Endodermal cell (in vitro differentiated cells): ENCODE measurements around the gene IRX2. TPM values are rescaled to one million over a fixed set of nuclear protein-coding genes. Genes with fewer than 3 reads are reported as not detected.
A peak's percentile ranks its signal among the peaks of the same experiment; 100 is the strongest.

Experiments used
- DNase-seq: peaks from one replicate; pipeline ENCODE4 v3.0.0-alpha.2; 2017
- H3K27ac ChIP-seq: 2 replicates; pipeline ENCODE4 v1.5.1; 2013; ENCODE audit warnings: mild to moderate bottlenecking, low read depth, low read length, moderate library complexity
- H3K27me3 ChIP-seq: 2 replicates; pipeline ENCODE4 v1.6.1; 2013; ENCODE audit warnings: mild to moderate bottlenecking, low read length, moderate library complexity; ENCODE audit not compliant: insufficient read depth, control insufficient read depth, poor library complexity, severe bottlenecking
- H3K36me3 ChIP-seq: 2 replicates; pipeline ENCODE4 v1.7.0; 2013; ENCODE audit warnings: mild to moderate bottlenecking, low read length, moderate library complexity; ENCODE audit not compliant: control insufficient read depth, insufficient read depth
- H3K4me1 ChIP-seq: one replicate; pipeline ENCODE4 v1.7.0; 2013; ENCODE audit warnings: low read length; ENCODE audit not compliant: control insufficient read depth, insufficient read depth
- H3K4me3 ChIP-seq: 2 replicates; pipeline ENCODE4 v1.5.1; 2013; ENCODE audit warnings: mild to moderate bottlenecking, low read length, moderate library complexity
- H3K9ac ChIP-seq: 2 replicates; pipeline ENCODE4 v1.6.1; 2013; ENCODE audit warnings: mild to moderate bottlenecking, low read length, moderate library complexity; ENCODE audit not compliant: poor library complexity, severe bottlenecking; ENCODE audit errors: extremely low read depth
- H3K9me3 ChIP-seq: 2 replicates; pipeline ENCODE4 v1.6.1; 2013; ENCODE audit warnings: mild to moderate bottlenecking, low read length, moderate library complexity; ENCODE audit not compliant: control insufficient read depth
- H3K27ac Mint-ChIP-seq: 2 replicates; pipeline ENCODE4 v1.8.0; 2020; ENCODE audit warnings: mixed read lengths
- H3K27me3 Mint-ChIP-seq: 2 replicates; pipeline ENCODE4 v1.8.0; 2021; ENCODE audit warnings: mild to moderate bottlenecking, mixed read lengths; ENCODE audit not compliant: insufficient read depth
- H3K36me3 Mint-ChIP-seq: 2 replicates; pipeline ENCODE4 v1.8.0; 2020; ENCODE audit warnings: low read depth, mixed read lengths
- H3K4me1 Mint-ChIP-seq: 2 replicates; pipeline ENCODE4 v1.8.0; 2020; ENCODE audit warnings: mixed read lengths
- H3K4me3 Mint-ChIP-seq: 2 replicates; pipeline ENCODE4 v1.8.0; 2020; ENCODE audit warnings: mild to moderate bottlenecking, moderate library complexity, mixed read lengths
- H3K9me3 Mint-ChIP-seq: 2 replicates; pipeline ENCODE4 v1.8.0; 2020; ENCODE audit warnings: mild to moderate bottlenecking, mixed read lengths
- CTCF ChIP-seq: fragments of 200-600 bp; sonication (generic); conservative IDR thresholded peaks from 2 replicates; pipeline ENCODE4 v1.5.0; 2021; ENCODE audit warnings: antibody characterized with exemption, mild to moderate bottlenecking
- WGBS, 2 experiments: methylation state at CpG; one replicate each; pipeline versions ENCODE4 v1.1.5 to v1.1.7; 2013; ENCODE audit warnings: missing lambda C conversion rate in 2 of 2, mixed read lengths in 1 of 2; ENCODE audit not compliant: insufficient coverage in 1 of 2, insufficient read length in 1 of 2; 5-methylcytosine and 5-hydroxymethylcytosine counted together
- total RNA-seq, 2 donors: library from RNA; stranded (reverse); fragmentation: NEBNext Ultra II Directional in 1 of 2; extraction: Animal tissue kit (Norgen Biotek cat#: 25700) in 1 of 2; gene quantifications; 2 replicates in 1 of 2; 3 replicates in 1 of 2; pipeline ENCODE4 v1.2.1, GENCODE V29; 2021

Gene IRX2
- total RNA-seq, 2 donors from 2014 or later, result 4.2 to 6.9 TPM

- Mint-ChIP-seq H3K4me3 (no peak overlapping the region), H3K9me3 (peaks cover 6% of the 10 kb centered on the region), H3K4me1 (no peaks in the 10 kb centered on the region), H3K36me3 (no peaks in the 10 kb centered on the region), H3K27ac (no peak overlapping the region), H3K27me3 (no peaks in the 10 kb centered on the region)
- no peak for TF ChIP-seq CTCF
- Histone ChIP-seq H3K9ac (no peak overlapping the region), H3K27me3 (no peaks in the 10 kb centered on the region), H3K4me1 (no peaks in the 10 kb centered on the region), H3K9me3 (peaks cover 3% of the 10 kb centered on the region), H3K36me3 (no peaks in the 10 kb centered on the region), H3K4me3 (no peak overlapping the region), H3K27ac (no peak overlapping the region)
- 77 to 85% methylated on average over 2 to 3 of the region's 3 CpGs for WGBS, 2 experiments
- no peak for DNase-seq
These were observed 45.7 kb upstream of the IRX2 start for GRCh38 chr5:2797160-2797559.

- Histone ChIP-seq H3K27ac (no peak overlapping the region), H3K4me1 (no peaks in the 10 kb centered on the region), H3K9ac (no peak overlapping the region), H3K36me3 (no peaks in the 10 kb centered on the region), H3K4me3 (no peak overlapping the region), H3K27me3 (no peaks in the 10 kb centered on the region), H3K9me3 (peaks cover 9% of the 10 kb centered on the region)
- DNase-seq, result no peak
- H3K27ac Mint-ChIP-seq, result no peak overlapping the region
- H3K9me3 Mint-ChIP-seq, result peaks cover 24% of the 10 kb centered on the region
- H3K4me1 Mint-ChIP-seq, result no peaks in the 10 kb centered on the region
- peaks cover 4% of the 10 kb centered on the region for H3K27me3 Mint-ChIP-seq
- 37 to 43% methylated on average over 2 to 3 of the region's 3 CpGs for WGBS, 2 experiments
- H3K4me3 Mint-ChIP-seq, result no peak overlapping the region
- no peaks in the 10 kb centered on the region for H3K36me3 Mint-ChIP-seq
- peak; percentile 51 for TF ChIP-seq CTCF
These were observed 31.7 kb upstream of the IRX2 start for GRCh38 chr5:2783223-2783622.

GRCh38 chr5:2782658-2783057 is 31.2 kb upstream of the IRX2 start:
- Mint-ChIP-seq H3K27ac (no peak overlapping the region), H3K27me3 (no peaks in the 10 kb centered on the region), H3K4me3 (no peak overlapping the region), H3K36me3 (no peaks in the 10 kb centered on the region), H3K4me1 (no peaks in the 10 kb centered on the region), H3K9me3 (peaks cover 24% of the 10 kb centered on the region)
- DNase-seq, result no peak
- no peaks in the 10 kb centered on the region for H3K36me3 ChIP-seq
- no peaks in the 10 kb centered on the region for H3K27me3 ChIP-seq
- no peak overlapping the region for H3K27ac ChIP-seq
- peaks cover 9% of the 10 kb centered on the region for H3K9me3 ChIP-seq
- H3K4me3 ChIP-seq, result no peak overlapping the region
- no peak overlapping the region for H3K9ac ChIP-seq
- 92 to 93% methylated on average over 2 to 3 of the region's 3 CpGs for WGBS, 2 experiments
- TF ChIP-seq CTCF, result no peak
- H3K4me1 ChIP-seq, result no peaks in the 10 kb centered on the region
